GM21723 (cell line): ENCODE data around the gene CISTR.
A peak's percentile ranks its signal among the peaks of the same experiment; 100 is the strongest.
"Not testable (repeated sequence)": the region's sequence is repeated elsewhere in the genome, so short reads cannot be mapped to it uniquely, and the experiment has no call there.

Experiments
- ATAC-seq: cut with Tn5 transposase; IDR thresholded peaks from one replicate; pipeline ENCODE4 v1.9.1; 2021; ENCODE audit warnings: mild to moderate bottlenecking, moderate library complexity; ENCODE audit not compliant: unreplicated experiment

Gene CISTR

GRCh38 chr12:53751336-53752191, at the start of gene CISTR:
Gene CISTR (minus strand): TSS chr12:53751979.
- peak; percentile 39 for ATAC-seq

- no peak for ATAC-seq
Observed at GRCh38 chr12:53798575-53798974, 46.8 kb upstream of the CISTR start.

- ATAC-seq = no peak
Observed at GRCh38 chr12:53795927-53796326, 44.1 kb upstream of the CISTR start.

- no peak for ATAC-seq
Observed at GRCh38 chr12:53793221-53793620, 41.4 kb upstream of the CISTR start.

- no peak for ATAC-seq
Observed at GRCh38 chr12:53791735-53792326, 40.1 kb upstream of the CISTR start.

- ATAC-seq = no peak
Observed at GRCh38 chr12:53789570-53789969, 37.8 kb upstream of the CISTR start.

DNA sequence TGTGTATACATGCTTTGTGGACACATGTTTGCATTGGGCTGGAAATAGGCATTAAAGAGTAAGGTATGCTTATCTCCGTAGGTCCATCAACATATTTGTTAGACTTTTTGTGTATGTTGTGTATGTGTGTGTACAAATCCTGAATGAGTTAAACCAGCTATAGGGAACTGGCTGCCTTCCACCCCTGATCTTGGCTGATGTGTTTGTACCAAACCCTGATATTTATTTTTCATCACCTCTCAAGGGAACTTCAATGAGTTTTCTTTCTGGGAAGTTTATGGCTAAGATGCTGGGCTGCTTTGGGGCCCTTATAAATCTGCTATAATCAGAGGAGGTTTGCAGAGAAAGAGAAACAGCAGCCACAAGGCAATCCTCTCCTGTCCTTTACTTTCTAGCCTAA, 37.1 kb upstream of the CISTR start:
- no peak for ATAC-seq

- ATAC-seq = no peak
Observed at GRCh38 chr12:53786411-53786810, 34.6 kb upstream of the CISTR start.

- no peak for ATAC-seq
Observed at GRCh38 chr12:53785161-53785560, 33.4 kb upstream of the CISTR start.

GRCh38 chr12:53782093-53782703, 30.4 kb upstream of the CISTR start:
- no peak for ATAC-seq

- no peak for ATAC-seq
Observed at GRCh38 chr12:53781228-53781801, 29.5 kb upstream of the CISTR start.

GRCh38 chr12:53780323-53780722, 28.5 kb upstream of the CISTR start:
- ATAC-seq = no peak

GRCh38 chr12:53779679-53780078, 27.9 kb upstream of the CISTR start:
- ATAC-seq = not testable (repeated sequence)

DNA sequence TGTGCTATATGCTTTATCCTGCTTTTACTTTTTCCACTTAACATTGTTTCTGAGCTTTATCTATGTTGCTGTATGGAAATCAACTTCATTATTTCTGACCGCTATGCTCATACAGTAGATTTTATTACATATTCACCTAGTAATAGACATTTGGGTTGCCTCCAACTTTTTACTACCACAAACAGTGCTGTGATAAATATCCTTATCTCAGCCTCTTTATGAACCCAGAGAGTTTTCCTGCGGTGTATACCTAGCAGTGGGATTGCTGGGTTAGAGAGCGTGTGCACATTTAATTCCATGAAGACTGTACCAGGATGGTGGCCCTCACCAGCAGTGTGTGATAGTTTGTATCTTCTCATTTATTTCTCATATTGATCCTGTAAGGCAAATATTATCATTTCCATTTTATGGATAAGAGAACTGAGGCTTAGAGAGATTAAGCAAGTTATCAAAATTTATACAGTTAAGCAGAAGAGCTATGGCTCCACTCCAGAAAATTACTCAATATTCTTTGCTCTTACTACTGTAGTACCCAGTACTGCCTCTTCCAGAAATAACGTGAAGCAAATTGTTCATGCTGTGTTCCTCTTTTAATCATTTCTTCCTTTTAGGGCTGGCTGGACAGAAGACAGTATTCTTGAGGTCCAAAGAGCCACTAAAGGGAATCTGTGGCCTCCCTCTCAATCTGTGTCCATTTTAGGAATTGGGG, 26.3 kb upstream of the CISTR start:
- no peak for ATAC-seq

DNA sequence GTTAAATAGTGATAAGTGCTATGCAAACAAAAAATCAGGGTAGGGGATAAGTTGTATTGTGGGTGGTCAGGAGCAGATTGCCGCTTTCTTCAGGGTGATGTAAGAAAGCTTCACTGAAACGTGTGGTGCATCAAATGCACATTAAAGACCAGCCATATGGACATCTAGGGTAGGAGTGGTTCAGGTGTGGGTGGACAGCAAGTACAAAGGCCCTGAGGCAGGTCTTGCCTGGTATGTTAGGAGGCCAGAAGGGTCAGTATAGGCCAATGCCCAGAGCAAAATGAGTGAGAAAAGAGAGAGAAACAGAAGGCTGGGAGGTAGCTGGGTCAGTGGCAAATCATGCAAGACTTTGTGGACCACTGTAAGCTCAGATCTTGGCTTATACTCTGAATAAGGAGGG, 25.6 kb upstream of the CISTR start:
- no peak for ATAC-seq

DNA sequence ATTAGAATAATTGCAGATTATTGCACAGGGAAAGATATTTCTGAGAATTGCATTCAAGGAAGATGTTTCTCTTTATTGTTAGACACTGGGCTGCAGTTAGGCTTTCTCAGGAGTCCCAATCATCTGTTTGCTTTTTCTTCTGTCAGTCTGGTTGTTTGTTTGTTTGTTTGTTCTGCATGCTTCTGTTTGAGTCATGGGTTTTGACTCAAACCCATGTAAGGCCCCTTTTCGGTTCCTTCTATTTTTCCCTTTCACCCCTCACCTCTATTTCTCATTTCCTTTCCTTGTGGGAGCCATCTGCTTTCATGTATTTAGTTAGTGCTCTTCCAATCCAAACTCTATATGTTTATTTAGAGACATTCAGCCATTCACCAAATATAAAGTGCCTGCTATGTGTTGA, 25.1 kb upstream of the CISTR start:
- no peak for ATAC-seq

- no peak for ATAC-seq
Observed at GRCh38 chr12:53775478-53776145, 23.8 kb upstream of the CISTR start.

- ATAC-seq = no peak
Observed at GRCh38 chr12:53770281-53770680, 18.5 kb upstream of the CISTR start.

- no peak for ATAC-seq
Observed at GRCh38 chr12:53768976-53769375, 17.2 kb upstream of the CISTR start.

DNA sequence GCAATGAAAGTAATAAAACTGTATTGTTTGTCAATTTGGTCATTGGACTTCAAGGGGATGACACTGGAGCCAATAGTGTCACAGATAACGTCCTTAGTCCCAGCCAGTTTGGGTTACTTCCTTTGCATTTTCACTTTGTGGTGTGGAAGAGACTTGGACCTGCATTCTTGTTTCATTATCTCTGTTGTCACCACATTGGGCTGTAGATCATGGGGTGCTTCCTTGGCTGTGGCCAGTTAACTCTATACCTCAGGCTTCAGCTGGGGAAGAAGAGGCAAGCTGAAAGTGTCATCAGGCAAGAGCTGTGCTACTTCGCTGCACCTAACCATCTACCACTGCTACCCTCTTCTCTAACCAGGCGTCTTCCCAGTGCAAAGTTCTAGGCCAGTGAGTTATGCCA, 15.1 kb upstream of the CISTR start:
- no peak for ATAC-seq

DNA sequence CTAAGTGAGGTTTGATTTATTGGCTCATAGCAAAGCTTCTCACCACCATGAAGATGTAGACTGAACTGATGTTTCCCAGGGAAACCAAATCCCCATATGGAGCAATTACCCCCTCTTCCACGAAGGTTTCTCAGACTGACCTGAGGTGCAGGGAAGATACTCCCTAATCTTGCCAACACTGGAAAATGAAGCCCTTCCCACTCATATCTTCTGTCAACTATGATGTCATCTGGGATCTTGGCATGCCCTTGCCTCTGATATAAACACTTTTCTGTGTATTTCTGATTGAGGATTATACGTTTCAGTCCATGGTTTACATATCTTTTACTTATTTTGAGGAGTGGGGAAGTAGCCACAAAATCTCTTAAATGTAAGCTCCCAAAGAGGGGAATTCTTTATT, 14.1 kb upstream of the CISTR start:
- ATAC-seq = no peak
